HepG2 (cell line): ENCODE results near the gene HSPA1L. TPM values are rescaled to one million over a fixed set of nuclear protein-coding genes. Genes with fewer than 3 reads are reported as not detected.

Experiments used
- ARNTL ChIP-seq: sonication (generic); formaldehyde crosslinking; IDR thresholded peaks from 2 replicates; pipeline ENCODE4 v1.4.0; 2020; ENCODE audit warnings: mild to moderate bottlenecking, missing genetic modification reagents
- KAT7 ChIP-seq: IDR thresholded peaks from 2 replicates; pipeline ENCODE4 v1.6.1; 2018; ENCODE audit warnings: borderline replicate concordance, missing compliant biosample characterization
- RFXANK ChIP-seq: IDR thresholded peaks from 2 replicates; pipeline ENCODE4 v1.6.1; 2016
- SAP130 ChIP-seq: IDR thresholded peaks from 2 replicates; pipeline ENCODE4 v1.6.1; 2016; ENCODE audit warnings: low read depth
- SMARCC2 ChIP-seq: fragments of 450-650 bp; IDR thresholded peaks from 2 replicates; pipeline ENCODE4 v1.6.1; 2017; ENCODE audit warnings: antibody characterized with exemption, mild to moderate bottlenecking
- YY1 ChIP-seq: IDR thresholded peaks from 2 replicates; pipeline ENCODE4 v1.6.1; 2011; ENCODE audit warnings: low read length, low read depth, moderate library complexity, mild to moderate bottlenecking; ENCODE audit not compliant: insufficient read depth, insufficient replicate concordance
- ZFP37 ChIP-seq: sonication (generic); formaldehyde crosslinking; IDR thresholded peaks from 2 replicates; pipeline ENCODE4 v1.4.0; 2020; ENCODE audit warnings: missing genetic modification reagents, borderline replicate concordance
- ZFP82 ChIP-seq: sonication (generic); formaldehyde crosslinking; IDR thresholded peaks from 2 replicates; pipeline ENCODE4 v1.5.1; 2020; ENCODE audit warnings: mild to moderate bottlenecking, missing genetic modification reagents, borderline replicate concordance
- ZNF224 ChIP-seq: sonication (generic); formaldehyde crosslinking; IDR thresholded peaks from 2 replicates; pipeline ENCODE4 v1.5.0; 2020; ENCODE audit warnings: mild to moderate bottlenecking, missing genetic modification reagents
- ZNF230 ChIP-seq: sonication (generic); formaldehyde crosslinking; IDR thresholded peaks from 2 replicates; pipeline ENCODE4 v1.4.0; 2020; ENCODE audit warnings: mild to moderate bottlenecking, missing genetic modification reagents
- ZNF549 ChIP-seq: sonication (generic); formaldehyde crosslinking; IDR thresholded peaks from 2 replicates; pipeline ENCODE4 v1.5.0; 2020; ENCODE audit warnings: missing genetic modification reagents
- ZNF703 ChIP-seq: sonication (generic); formaldehyde crosslinking; IDR thresholded peaks from 2 replicates; pipeline ENCODE4 v1.5.1; 2020; ENCODE audit warnings: missing genetic modification reagents, mild to moderate bottlenecking, moderate library complexity, borderline replicate concordance
- ZNF75D ChIP-seq: sonication (generic); formaldehyde crosslinking; IDR thresholded peaks from 2 replicates; pipeline ENCODE4 v1.8.1; 2023; ENCODE audit warnings: missing genetic modification reagents, mild to moderate bottlenecking, borderline replicate concordance
- polyA plus RNA-seq, 8 experiments: library from polyadenylated mRNA; depleted of rRNA in 3 of 8; stranded (reverse) in 7 of 8; unstranded in 1 of 8; fragments of >200 nt; fragmentation: Illumina TruSeq in 4 of 8; extraction: Trizol in 4 of 8; gene quantifications; 2 replicates each; pipeline versions ENCODE4 v1.2.1 to v1.2.3, GENCODE V29; 2011 to 2016; ENCODE audit warnings: low read depth in 4 of 8, missing spikeins in 1 of 8, mixed read lengths in 1 of 8; ENCODE audit not compliant: insufficient read depth in 1 of 8
- total RNA-seq, 5 experiments: library from RNA; depleted of rRNA; stranded (reverse); fragments of >200 nt; fragmentation: Illumina TruSeq; extraction: Trizol; gene quantifications; 2 replicates each; pipeline ENCODE4 v1.2.3, GENCODE V29; 2016; ENCODE audit warnings: low read depth in 1 of 5
- TF ChIP-seq, protein P1 (sequence below): IDR thresholded peaks from 2 replicates; pipeline ENCODE4 v1.6.1; 2016; ENCODE audit warnings: mild to moderate bottlenecking, missing biosample characterization, missing genetic modification reagents
- TF ChIP-seq, protein P2 (sequence below): sonication (generic); formaldehyde crosslinking; IDR thresholded peaks from 2 replicates; pipeline ENCODE4 v1.5.0; 2020; ENCODE audit warnings: mild to moderate bottlenecking, missing genetic modification reagents, moderate library complexity
- TF ChIP-seq, protein P3 (sequence below): sonication (generic); formaldehyde crosslinking; IDR thresholded peaks from 2 replicates; pipeline ENCODE4 v1.5.1; 2020; ENCODE audit warnings: mild to moderate bottlenecking, missing genetic modification reagents, borderline replicate concordance
- TF ChIP-seq, protein P4 (sequence below): sonication (generic); formaldehyde crosslinking; IDR thresholded peaks from 2 replicates; pipeline ENCODE4 v1.8.0; 2022; ENCODE audit warnings: mild to moderate bottlenecking, missing genetic modification reagents, borderline replicate concordance
- TF ChIP-seq, protein P5 (sequence below), 2 experiments: sonication (generic) in 1 of 2; formaldehyde crosslinking in 1 of 2; IDR thresholded peaks; 2 replicates each; pipeline versions ENCODE4 v1.5.1 to v1.6.1; 2011 to 2020; ENCODE audit warnings: borderline replicate concordance in 1 of 2, low read depth in 1 of 2, low read length in 1 of 2, mild to moderate bottlenecking in 1 of 2, missing genetic modification reagents in 1 of 2, moderate library complexity in 1 of 2
- TF ChIP-seq, protein P6 (sequence below): sonication (generic); formaldehyde crosslinking; IDR thresholded peaks from 2 replicates; pipeline ENCODE4 v1.5.0; 2020; ENCODE audit warnings: missing genetic modification reagents
- TF ChIP-seq, protein P7 (sequence below): sonication (generic); formaldehyde crosslinking; IDR thresholded peaks from 2 replicates; pipeline ENCODE4 v1.8.0; 2022; ENCODE audit warnings: missing genetic modification reagents, mild to moderate bottlenecking, borderline replicate concordance

The HSPA1L gene
- total and polyA plus RNA-seq, 2 of the 13 experiments (the other 11 are each of a cell fraction or from before 2014, with no cell fraction given), result 0.55 to 1.0 TPM

DNA sequence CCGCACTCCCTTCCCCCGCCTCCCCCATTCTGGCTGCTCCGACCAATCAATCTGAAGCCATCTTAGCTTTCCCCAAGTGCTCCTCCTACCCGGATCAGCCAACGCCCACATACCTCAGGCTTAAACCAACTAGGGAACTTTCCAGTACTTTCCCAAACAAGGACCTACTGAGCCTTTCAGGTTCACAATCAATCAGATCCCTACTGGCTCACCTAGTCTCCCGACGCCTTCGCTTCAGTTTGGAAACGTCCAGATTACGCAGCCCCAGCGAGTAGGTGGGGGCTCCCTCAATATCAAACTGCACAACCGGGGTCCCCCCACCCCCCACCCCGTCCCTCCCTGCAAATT is 432 bp downstream of the HSPA1L start (continued):
- TF ChIP-seq, protein P1, sequence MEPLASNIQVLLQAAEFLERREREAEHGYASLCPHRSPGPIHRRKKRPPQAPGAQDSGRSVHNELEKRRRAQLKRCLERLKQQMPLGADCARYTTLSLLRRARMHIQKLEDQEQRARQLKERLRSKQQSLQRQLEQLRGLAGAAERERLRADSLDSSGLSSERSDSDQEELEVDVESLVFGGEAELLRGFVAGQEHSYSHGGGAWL (CRISPR knock-in tag), result 0 out of 2 replicates have a peak, but pooled peaks have one; percentile 28
- TF ChIP-seq ZFP82 (CRISPR knock-in tag) (peak; percentile 54; the same call in 1 of the 2 replicates), ZFP37 (CRISPR knock-in tag) (no peak), KAT7 (CRISPR knock-in tag) (0 out of 2 replicates have a peak, but pooled peaks have one; percentile 10), SAP130 (CRISPR knock-in tag) (peak; percentile 64), ZNF224 (CRISPR knock-in tag) (no peak), ZNF703 (CRISPR knock-in tag) (no peak), ZNF549 (CRISPR knock-in tag) (no peak), ZNF230 (no peak), RFXANK (CRISPR knock-in tag) (no peak), YY1 (peak; percentile 56), ZNF75D (CRISPR knock-in tag) (no peak), ARNTL (CRISPR knock-in tag) (no peak), SMARCC2 (no peak)
- TF ChIP-seq, protein P2, sequence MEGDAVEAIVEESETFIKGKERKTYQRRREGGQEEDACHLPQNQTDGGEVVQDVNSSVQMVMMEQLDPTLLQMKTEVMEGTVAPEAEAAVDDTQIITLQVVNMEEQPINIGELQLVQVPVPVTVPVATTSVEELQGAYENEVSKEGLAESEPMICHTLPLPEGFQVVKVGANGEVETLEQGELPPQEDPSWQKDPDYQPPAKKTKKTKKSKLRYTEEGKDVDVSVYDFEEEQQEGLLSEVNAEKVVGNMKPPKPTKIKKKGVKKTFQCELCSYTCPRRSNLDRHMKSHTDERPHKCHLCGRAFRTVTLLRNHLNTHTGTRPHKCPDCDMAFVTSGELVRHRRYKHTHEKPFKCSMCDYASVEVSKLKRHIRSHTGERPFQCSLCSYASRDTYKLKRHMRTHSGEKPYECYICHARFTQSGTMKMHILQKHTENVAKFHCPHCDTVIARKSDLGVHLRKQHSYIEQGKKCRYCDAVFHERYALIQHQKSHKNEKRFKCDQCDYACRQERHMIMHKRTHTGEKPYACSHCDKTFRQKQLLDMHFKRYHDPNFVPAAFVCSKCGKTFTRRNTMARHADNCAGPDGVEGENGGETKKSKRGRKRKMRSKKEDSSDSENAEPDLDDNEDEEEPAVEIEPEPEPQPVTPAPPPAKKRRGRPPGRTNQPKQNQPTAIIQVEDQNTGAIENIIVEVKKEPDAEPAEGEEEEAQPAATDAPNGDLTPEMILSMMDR, result no peak
- TF ChIP-seq, protein P3, sequence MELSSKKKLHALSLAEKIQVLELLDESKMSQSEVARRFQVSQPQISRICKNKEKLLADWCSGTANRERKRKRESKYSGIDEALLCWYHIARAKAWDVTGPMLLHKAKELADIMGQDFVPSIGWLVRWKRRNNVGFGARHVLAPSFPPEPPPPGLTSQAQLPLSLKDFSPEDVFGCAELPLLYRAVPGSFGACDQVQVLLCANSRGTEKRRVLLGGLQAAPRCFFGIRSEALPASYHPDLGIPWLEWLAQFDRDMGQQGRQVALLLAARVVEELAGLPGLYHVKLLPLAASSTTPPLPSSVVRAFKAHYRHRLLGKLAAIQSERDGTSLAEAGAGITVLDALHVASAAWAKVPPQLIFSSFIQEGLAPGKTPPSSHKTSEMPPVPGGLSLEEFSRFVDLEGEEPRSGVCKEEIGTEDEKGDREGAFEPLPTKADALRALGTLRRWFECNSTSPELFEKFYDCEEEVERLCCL (CRISPR knock-in tag), result no peak
- TF ChIP-seq, protein P4, sequence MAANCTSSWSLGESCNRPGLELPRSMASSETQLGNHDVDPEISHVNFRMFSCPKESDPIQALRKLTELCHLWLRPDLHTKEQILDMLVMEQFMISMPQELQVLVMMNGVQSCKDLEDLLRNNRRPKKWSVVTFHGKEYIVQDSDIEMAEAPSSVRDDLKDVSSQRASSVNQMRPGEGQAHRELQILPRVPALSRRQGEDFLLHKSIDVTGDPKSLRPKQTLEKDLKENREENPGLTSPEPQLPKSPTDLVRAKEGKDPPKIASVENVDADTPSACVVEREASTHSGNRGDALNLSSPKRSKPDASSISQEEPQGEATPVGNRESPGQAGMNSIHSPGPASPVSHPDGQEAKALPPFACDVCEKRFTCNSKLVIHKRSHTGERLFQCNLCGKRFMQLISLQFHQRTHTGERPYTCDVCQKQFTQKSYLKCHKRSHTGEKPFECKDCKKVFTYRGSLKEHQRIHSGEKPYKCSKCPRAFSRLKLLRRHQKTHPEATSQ, result no peak
- TF ChIP-seq, protein P5, sequence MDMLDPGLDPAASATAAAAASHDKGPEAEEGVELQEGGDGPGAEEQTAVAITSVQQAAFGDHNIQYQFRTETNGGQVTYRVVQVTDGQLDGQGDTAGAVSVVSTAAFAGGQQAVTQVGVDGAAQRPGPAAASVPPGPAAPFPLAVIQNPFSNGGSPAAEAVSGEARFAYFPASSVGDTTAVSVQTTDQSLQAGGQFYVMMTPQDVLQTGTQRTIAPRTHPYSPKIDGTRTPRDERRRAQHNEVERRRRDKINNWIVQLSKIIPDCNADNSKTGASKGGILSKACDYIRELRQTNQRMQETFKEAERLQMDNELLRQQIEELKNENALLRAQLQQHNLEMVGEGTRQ (IDR thresholded peaks at IDR 0.05; ENCODE audit: low read depth, low read length), result no peak
- TF ChIP-seq, protein P5 (CRISPR knock-in tag; IDR thresholded peaks at IDR 0.05; ENCODE audit: borderline replicate concordance), result no peak
- TF ChIP-seq, protein P6, sequence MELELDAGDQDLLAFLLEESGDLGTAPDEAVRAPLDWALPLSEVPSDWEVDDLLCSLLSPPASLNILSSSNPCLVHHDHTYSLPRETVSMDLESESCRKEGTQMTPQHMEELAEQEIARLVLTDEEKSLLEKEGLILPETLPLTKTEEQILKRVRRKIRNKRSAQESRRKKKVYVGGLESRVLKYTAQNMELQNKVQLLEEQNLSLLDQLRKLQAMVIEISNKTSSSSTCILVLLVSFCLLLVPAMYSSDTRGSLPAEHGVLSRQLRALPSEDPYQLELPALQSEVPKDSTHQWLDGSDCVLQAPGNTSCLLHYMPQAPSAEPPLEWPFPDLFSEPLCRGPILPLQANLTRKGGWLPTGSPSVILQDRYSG (CRISPR knock-in tag), result no peak
- TF ChIP-seq, protein P7, sequence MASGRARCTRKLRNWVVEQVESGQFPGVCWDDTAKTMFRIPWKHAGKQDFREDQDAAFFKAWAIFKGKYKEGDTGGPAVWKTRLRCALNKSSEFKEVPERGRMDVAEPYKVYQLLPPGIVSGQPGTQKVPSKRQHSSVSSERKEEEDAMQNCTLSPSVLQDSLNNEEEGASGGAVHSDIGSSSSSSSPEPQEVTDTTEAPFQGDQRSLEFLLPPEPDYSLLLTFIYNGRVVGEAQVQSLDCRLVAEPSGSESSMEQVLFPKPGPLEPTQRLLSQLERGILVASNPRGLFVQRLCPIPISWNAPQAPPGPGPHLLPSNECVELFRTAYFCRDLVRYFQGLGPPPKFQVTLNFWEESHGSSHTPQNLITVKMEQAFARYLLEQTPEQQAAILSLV (CRISPR knock-in tag), result no peak
